Dermis microvascular lymphatic vessel endothelial cell (primary cell): ENCODE data around the gene KLHL8. TPM values are rescaled to one million over a fixed set of nuclear protein-coding genes. Genes with fewer than 3 reads are reported as not detected.
"Not testable (repeated sequence)": the region's sequence is repeated elsewhere in the genome, so short reads cannot be mapped to it uniquely, and the experiment has no call there.

Experiments
- DNase-seq, 2 donors: peaks; one replicate each; pipeline versions ENCODE4 v3.0.0 to v3.0.0-alpha.2; 2010; ENCODE audit warnings: low read depth in 2 of 2
- total RNA-seq: library from RNA; depleted of rRNA; stranded (reverse); fragments of >200 nt; gene quantifications from 2 replicates; pipeline ENCODE4 v1.2.1, GENCODE V29; 2014

KLHL8 gene
- total RNA-seq, 1 donor from 2014 or later = 7.4 TPM

DNA sequence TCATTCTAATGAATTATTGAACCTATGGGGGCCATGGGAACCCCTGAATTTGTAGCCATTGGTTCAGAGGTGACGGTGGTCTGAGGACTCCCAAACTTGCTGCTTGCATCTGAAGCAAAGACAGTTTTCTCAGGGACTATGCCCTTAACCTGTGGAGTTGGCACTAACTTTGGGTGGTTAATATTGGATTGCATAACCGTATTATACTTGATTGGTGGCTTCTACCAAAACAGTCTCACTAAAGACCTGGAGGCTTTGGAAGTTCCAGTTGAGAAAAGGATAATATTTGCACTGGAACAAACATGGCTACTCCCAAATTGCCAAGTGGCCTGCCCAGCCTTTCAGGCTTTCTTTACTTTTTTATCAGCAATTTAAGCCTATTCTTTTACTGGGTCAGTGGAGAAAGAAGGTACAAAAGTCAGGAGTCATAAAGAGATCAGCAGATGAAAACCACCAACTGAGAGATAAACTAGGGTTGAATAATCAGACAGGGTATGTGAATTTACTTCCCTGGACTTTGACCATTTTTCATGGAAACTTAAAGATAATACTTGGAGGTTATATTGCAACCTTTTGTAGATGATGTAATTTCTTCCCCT lies 7.9 kb upstream of the KLHL8 start:
- no peak for DNase-seq

GRCh38 chr4:87227751-87228151 lies 7.3 kb upstream of the KLHL8 start:
- DNase-seq = no peak

GRCh38 chr4:87225936-87226335 lies 5.5 kb upstream of the KLHL8 start:
- no peak for DNase-seq

GRCh38 chr4:87224141-87224923 lies 3.9 kb upstream of the KLHL8 start:
- no peak for DNase-seq

GRCh38 chr4:87219632-87220093 lies 755 bp downstream of the KLHL8 start:
- DNase-seq = peak in 1 of 2 donors; percentile 46

GRCh38 chr4:87217235-87217763 lies 3.1 kb downstream of the KLHL8 start:
- not testable (repeated sequence) for DNase-seq

DNA sequence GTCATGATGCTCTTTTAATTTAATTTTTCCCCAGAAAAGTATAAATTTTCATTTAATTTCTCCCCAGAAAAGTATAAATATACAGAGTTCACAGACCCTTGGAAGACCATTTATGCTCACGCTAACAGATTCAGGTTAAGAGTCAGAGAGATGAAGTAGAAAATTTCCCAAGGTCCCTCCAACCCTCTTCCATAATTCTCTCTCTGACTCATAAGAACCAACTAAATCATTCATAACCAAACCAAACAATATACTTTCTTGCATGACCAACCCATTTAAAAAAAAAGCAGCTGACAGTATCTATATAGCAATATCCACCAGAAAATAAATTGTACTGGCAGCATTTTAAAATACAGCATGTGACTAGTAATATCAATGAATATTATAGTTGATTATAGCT lies 3.9 kb downstream of the KLHL8 start:
- no peak for DNase-seq

DNA sequence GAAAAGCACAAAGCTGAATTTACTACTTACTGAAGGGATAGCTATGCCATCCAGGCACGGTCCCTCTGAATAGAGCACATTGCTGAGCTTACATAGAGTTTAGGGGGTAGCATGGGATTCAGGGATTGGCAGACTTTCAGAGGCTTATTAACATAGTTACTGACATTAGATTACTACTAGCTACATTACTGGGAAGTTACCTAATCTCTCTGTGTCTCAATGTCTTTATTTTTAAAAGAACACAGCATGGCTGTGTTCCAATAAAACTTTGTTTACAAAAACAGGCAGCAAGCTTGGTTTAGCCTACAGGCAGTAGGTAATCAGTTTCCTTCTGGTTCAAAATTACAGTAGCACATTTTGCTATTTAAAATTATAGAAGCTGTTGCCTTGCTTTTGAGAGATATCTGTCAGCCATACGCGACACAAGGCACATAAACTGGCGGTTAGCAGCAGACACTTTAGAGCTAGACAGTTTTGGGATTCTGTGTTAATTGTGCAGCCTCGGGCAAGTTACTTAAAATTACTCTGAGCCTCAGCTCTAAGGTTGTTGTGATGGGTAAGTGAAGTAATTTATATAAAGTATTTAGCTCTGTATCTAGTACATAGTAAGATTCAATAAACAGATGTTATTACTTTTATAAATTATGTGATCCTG lies 6.9 kb downstream of the KLHL8 start:
- DNase-seq = no peak

GRCh38 chr4:87211249-87211952 lies 9.0 kb downstream of the KLHL8 start:
- no peak for DNase-seq

- no peak for DNase-seq
Measured at GRCh38 chr4:87209696-87210095, 10.7 kb downstream of the KLHL8 start.

DNA sequence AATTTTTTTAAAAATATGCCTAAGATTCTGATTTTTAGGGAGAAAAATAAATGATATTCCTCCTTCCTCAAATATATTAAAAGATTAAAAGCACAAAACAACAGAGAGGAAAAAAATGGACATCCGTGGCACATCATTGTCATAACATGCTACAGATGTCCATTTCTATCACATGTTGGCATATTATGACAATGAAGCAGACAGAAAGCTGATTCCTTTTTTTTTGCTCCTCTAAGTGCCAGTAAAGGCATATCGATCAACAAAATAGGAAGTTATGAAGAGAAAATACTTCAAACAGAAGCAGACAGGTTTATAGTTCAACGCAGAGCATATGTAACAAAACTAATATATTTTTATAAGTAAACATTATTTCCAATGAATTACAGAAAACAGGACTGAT lies 11.2 kb downstream of the KLHL8 start:
- DNase-seq = no peak

GRCh38 chr4:87204559-87204958 lies 15.9 kb downstream of the KLHL8 start:
- DNase-seq = no peak

GRCh38 chr4:87196927-87197326 lies 23.5 kb downstream of the KLHL8 start:
- DNase-seq = no peak

GRCh38 chr4:87196146-87196545 lies 24.3 kb downstream of the KLHL8 start:
- DNase-seq = no peak

DNA sequence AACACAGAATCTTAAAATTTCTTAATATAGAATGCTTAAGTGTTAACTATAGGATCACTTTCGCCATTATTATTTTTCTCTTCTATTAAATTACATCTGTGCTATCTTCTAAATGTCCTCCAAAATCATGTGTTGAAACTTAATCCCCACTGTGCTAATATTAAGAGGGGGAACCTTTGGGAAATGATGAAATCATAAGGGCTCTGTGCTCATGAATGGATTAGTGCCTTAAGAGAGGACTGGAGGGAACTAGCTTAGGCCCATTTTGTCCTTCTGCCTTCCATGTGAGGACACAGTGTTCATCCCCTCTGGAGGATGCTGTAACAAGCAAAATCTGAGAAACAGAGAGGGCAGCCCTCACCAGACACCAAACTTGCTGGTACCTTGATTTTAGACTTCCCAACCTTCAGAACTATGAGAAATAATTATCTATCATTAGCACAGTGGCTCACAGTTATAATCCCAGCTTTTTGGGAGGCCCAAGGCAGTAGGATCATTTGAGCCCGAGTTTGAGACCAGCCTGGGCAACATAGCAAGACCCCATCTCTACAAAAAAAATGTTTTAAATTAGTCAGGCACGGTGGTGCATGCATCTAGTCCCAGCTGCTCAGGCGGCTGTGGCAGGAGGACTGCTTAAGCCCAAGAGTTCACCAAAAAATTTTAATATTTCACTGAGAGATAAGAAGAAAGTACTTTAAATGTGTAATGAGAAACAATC lies 26.3 kb downstream of the KLHL8 start:
- DNase-seq = no peak

DNA sequence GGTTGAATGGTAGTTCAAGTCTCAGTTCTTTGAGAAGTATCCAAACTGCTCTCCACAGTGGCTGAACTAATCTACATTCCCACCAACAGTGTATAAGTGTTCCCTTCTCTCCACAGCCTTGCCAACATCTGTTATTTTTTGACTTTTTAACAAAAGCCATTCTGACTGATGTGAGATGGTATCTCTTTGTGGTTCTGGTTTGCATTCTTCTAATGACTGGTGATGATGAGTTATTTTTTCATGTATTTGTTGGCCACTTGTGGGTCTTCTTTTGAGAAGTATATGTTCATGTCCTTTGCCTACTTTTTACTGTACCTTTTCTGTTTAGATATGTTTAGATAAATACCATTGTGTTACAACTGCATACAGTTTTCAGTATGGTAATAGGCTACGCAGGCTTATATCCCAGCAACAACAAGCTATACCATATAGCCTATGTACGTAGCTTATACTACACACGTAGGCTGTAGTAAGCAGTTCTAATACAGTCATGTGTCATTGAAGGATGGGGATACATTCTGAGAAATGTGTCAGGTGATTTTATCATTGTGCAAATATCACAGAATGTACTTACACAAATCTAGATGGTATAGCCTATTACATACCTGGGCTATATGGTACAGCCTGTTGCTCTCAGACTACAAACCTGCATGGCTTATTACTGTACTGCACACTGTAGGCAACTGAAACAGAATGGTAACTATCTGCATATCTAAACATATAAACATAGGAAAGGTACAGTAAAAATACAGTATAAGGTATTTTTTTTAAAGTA lies 28.1 kb downstream of the KLHL8 start:
- DNase-seq = no peak

GRCh38 chr4:87188932-87189331 lies 31.5 kb downstream of the KLHL8 start:
- peak; percentile 12 to 38 for DNase-seq

DNA sequence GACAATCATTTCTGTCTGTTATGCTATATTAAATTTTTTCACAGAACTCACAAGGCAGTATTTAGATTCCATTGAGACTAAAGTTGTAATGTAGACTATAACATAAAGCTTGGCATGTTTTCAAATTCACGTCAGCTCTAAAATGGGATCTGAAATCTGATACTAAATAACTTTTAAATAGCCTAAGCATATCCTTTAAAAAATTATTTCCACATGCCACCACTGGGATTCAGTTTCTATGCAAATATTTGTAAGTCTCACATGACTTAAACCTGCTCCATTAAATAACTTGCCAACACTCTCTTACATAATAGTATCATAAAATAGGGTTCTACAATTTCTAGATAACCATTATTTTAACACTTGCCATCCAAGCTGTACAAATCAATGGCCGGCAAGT lies 32.4 kb downstream of the KLHL8 start:
- DNase-seq = no peak

DNA sequence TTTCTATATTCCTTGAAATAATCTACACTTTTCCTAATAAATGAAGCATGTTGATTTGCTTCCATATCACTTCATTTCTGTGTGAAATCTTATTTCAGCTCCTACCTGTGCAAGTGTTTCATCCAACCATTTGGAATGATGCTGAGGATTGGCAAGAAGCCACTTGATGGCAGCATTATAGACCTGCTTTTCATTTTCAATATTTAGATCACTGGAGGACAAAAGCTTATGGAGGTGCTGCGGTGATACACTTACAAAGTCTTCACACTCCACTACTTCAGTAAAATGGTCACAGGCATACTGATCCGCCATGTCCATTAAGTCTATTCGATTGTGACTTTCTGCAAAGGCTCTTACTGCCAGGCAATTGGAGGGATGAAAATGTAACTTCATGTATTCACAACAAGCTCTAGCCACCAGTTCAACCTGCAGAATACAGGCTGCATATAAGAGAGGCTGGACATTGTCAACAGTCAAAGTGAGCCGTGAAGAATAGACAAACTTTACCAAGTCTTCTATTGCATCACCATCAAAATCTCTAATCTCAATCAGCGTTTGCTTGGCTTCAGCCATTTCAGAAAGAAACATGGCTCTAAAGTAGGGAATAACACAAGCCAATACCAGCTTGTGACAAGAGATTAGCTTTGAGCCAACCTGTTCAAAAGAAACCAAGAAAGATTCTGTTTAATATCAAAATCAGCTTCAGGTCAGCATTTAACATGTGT lies 35.1 kb downstream of the KLHL8 start:
- DNase-seq = no peak

DNA sequence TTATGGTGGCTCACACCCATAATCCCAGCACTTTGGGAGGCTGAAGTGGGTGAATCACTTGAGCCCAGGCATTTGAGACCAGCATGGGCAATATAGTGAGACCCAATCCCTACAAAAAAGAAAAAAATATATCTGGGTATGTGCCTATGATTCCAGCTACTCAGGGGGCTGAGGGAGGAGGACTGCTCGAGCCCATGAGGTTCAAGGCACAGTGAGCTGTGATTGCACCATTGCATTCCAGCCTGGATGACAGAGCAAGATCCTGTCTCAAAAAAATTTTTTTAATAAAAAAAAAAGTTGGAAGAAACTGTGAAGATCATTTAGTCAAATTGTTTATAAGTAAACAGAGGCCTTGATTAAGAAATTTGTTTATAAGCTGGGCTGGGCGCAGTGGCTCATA lies 39.7 kb downstream of the KLHL8 start:
- DNase-seq = no peak
